GM18861 (cell line): ENCODE results near the gene BTG2.
A peak's percentile ranks its signal among the peaks of the same experiment; 100 is the strongest.
"Not testable (repeated sequence)": the region's sequence is repeated elsewhere in the genome, so short reads cannot be mapped to it uniquely, and the experiment has no call there.

ENCODE experiments used
- ATAC-seq: cut with Tn5 transposase; IDR thresholded peaks from one replicate; pipeline ENCODE4 v1.9.1; 2021; ENCODE audit not compliant: unreplicated experiment

BTG2 gene

GRCh38 chr1:203314025-203314759, 8.9 kb downstream of the BTG2 start:
- not testable (repeated sequence) for ATAC-seq

GRCh38 chr1:203316626-203317093, 11.3 kb downstream of the BTG2 start:
- no peak for ATAC-seq

DNA sequence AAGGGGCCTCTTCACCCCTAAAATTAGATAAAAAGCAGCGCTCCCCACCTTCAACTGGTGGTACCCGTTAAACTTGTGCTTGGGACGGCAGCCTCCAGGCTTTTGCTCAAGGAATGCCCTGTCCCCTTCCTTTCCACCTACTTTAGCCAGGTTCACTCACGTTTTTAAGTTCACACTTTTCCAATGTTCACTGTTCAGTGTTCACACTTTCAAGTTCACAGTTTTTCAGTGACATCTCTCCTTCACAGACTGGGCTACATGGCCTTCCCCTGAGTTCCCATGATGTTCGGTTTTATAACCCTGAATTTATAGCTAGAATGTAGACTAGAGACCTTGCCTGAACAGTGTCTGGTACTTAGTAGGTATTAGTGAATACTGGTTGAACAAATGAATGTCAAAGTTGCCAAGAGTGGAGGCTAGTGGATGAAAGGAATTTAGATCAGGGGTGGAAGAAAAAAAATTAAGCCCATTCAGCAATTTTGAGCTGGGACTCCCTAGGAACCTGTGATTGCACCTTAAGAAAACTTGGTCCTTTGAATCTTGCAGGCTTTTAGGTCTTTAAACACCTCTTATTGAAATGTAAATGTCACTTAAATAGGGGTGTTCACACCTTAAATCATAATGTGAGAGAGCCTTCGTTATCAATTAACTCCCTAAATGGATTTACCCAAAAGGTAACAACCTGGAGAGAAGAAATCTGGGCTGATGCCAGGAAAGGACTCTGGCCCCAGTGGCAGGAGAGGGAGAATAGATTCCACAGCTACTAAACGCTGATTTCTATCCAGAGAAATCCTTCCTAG, 12.3 kb downstream of the BTG2 start:
- ATAC-seq: no peak

DNA sequence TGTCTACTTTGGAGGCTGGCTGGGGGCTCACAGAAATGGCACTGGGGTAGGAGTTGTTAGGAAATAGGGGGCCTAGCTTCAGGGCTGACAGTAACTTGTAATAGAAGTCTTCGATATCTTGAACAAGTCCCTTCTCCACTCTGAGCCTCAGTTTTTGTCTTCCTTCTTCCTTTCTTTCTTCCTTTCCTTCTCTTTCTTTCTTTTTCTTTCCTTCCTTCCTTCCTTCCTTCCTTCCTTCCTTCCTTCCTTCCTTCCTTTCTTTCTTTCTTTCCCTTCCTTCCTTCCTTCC, 12.9 kb downstream of the BTG2 start:
- ATAC-seq: no peak

GRCh38 chr1:203320591-203321272, 15.4 kb downstream of the BTG2 start:
- ATAC-seq: peak; percentile 44

DNA sequence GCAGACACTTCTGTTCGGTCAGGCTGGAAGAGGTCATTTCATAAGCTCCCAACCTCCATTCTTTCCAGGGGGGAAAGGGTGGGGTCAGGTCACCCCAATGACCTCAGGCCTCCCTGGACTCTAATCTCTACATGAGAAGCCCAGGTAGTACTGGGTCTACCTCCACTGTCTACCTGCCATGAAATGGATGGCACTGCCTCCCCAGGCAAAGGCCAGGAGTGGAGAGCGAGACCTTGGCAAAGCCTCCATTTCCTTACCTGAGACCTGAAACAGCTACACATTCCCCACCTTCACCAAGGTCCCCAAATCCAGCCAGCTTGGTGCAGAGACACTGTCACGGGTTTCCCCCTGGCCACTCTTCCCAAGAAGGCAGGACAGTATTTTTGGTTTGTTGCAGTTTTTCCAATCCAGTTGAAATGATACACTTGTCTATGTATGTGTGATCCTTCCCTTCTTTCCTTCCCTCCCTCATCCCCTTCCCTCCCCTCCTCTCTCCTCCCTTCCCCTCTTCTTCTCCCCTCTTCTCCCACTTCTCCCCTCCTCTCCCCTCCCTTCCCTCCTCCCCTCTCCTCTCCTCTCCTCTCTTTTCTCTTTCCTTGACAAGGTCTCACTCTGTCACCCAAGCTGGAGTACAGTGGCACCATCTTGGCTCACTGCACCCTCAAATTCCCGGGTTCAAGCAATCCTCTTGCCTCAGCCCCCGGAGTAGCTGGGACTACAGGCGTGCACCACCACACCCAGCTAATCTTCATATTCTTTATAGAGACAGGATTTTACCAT, 16.1 kb downstream of the BTG2 start:
- no peak for ATAC-seq

DNA sequence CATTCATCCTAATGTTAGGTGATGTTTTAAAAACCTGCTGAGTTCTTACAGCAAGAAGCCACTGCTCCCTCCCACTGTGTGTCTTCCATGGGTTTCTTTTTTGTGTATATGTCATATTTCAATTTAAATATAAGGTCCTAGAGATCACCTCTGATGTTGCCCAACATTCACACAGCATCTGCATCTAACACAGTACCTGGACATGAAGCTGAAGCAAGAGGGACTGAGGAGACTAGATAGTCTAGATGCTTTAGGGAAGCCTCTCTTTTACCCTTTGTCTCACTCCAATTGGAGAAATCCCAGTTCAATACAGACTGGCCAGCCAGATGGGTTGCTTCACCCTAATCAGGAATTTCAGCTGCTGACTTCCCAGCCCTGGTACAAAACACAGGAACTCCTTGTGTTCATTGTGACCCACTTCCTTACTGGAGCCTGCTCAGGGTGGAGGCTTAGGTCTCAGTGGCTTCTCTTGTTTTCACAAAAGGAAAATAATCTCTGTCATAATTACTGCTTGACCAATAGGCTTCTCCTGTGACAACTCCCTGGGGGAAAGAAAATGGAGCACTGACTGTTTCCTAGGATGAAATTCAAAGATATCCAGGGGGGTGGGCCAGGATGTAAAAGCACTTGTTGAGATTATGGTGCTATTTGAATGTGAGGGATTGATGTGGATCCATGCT, 17.3 kb downstream of the BTG2 start:
- no peak for ATAC-seq

GRCh38 chr1:203323587-203323986, 18.3 kb downstream of the BTG2 start:
- ATAC-seq: no peak

GRCh38 chr1:203324105-203325025, 19.0 kb downstream of the BTG2 start:
- no peak for ATAC-seq

DNA sequence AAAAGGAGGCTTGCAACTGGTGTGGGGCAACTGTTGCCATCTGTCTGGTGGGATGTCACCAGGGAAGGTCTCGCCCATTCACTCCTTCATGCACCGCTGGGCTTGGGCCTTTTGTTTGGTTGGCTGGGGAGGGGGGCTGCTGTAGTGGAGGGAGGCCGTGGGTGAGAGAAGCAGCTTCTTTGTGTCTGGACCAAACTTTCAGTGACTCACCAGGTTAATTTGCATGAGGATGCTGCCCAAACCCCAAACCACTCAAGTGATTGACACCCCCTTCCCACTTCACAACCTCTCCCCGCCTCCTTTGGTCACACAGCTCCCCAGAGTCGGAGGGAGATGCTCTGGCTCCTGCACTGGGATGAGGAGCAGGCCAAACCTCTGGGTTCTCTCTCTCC, 19.7 kb downstream of the BTG2 start:
- ATAC-seq: no peak

DNA sequence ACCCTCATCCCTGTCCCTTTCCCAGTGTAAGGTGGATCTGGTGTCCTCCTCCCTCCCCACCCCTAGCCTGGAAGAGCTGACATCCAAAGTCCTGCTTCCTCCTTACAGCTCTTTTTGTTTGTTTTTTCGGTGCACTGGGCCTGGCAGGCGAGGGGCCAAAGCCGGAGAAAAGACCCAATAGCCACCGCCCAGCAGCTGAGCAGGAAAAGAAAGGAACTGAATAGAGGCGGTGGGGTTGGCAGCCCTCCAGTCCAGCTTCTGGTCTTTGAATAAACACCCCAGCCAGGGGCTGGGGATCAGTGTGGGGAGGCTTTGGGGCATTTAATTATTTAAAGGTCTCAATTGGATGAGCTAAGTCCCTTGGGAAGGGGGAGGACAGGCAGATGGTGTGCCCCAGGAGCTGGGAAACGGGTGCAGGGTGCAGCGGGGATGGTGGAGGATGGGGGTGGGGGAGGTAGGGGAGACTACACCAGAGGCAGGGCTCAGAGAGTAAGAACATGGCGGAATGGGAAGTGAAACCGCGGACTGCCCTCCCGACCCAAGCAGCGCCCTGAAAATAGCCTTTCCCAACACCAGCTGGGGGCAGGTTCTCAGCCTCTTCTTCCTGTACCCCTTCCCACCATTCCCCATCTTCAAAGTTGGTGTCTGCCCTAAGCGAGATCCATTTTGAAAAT, 20.2 kb downstream of the BTG2 start:
- ATAC-seq: no peak

DNA sequence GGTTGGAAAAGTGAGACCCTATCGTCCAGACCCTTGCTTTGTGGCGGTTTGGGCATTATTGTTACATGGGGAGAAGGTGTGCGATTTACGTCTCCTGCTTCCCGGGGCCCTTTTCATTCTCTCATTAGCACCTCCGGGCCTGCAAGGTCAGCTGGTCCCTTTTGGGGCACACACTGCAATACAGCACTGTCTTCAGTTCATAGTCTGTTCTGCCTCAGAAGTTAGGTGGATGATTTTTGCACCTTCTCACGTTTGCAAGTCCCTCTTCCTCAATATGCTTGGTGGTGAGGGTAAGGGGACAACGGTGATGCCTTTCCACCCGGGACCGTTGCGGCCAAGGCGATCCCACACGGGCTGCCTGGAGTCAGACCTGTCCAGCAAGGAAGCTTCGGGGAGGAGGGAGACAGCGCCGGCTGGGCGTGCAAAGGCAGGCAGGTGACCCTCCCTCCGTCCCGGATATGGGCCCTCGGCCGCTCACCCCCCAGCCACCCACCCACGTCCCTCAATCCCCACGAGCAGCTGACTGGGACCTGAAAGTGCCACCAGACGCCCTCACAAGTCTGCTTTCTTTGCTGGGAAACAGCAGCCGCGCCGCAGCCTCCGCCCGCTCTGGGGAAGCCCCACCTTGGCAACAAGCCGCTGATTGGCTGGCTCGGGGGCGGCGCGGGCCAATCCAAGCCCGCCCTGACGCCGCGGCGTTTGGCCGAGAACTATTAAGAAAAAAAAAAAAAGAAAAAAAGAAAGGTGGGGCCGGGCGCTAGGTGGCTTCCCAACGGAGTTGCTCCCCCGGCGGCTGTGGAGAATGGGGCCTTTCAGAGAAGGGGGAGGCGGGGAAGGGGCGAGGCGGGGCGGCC, 21.7 kb downstream of the BTG2 start:
- ATAC-seq: peak; percentile 51

GRCh38 chr1:203327684-203328457, 22.6 kb downstream of the BTG2 start:
- peak; percentile 30 for ATAC-seq

DNA sequence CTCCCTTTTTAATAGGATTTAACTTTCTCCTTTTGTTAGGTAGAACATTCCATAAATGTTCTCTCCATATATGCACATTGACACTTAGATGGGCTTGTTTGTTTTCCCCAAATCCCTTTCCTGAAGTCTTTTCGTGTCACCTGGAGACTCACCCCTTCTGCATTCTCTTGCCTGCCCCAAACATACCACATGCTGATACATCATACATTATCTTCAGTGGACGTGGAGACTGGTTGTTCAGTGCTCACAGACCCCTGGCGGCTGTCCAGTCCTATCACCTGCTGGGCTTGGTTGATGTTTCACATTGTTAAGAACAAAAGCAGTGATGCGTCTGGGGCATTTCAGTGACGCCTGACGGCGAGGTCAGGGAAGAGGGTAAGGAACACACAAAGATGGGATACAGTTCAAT, 23.4 kb downstream of the BTG2 start:
- ATAC-seq: no peak

GRCh38 chr1:203331224-203331623, 25.9 kb downstream of the BTG2 start:
- ATAC-seq: no peak

GRCh38 chr1:203335503-203335902, 30.2 kb downstream of the BTG2 start:
- ATAC-seq: no peak

- no peak for ATAC-seq
Observed at GRCh38 chr1:203336097-203336496, 30.8 kb downstream of the BTG2 start.
